ENCODE results near the gene RGS7BP. TPM values are rescaled to one million over a fixed set of nuclear protein-coding genes. Genes with fewer than 3 reads are reported as not detected.
"Not testable (repeated sequence)": the region's sequence is repeated elsewhere in the genome, so short reads cannot be mapped to it uniquely, and the experiment has no call there.

The RGS7BP gene
- total RNA-seq, 1 donor from 2014 or later = 1.7 TPM

- not testable (repeated sequence) for DNase-seq (ENCODE audit: low spot score)
These were observed 52.8 kb downstream of the RGS7BP start for GRCh38 chr5:64558641-64559040.

- DNase-seq (ENCODE audit: low spot score) = peak; percentile 5
These were observed 60.6 kb downstream of the RGS7BP start for GRCh38 chr5:64566310-64566916.

GRCh38 chr5:64569858-64570257 is 64.0 kb downstream of the RGS7BP start:
- DNase-seq (ENCODE audit: low spot score) = no peak

- no peak for DNase-seq (ENCODE audit: low spot score)
These were observed 64.7 kb downstream of the RGS7BP start for GRCh38 chr5:64570395-64570996.

GRCh38 chr5:64575561-64575960 is 69.7 kb downstream of the RGS7BP start:
- DNase-seq (ENCODE audit: low spot score) = no peak

GRCh38 chr5:64576250-64576649 is 70.4 kb downstream of the RGS7BP start:
- DNase-seq (ENCODE audit: low spot score) = no peak

GRCh38 chr5:64585646-64586045 is 79.8 kb downstream of the RGS7BP start:
- DNase-seq (ENCODE audit: low spot score) = peak; percentile 19

- DNase-seq (ENCODE audit: low spot score) = peak; percentile 34
These were observed 81.6 kb downstream of the RGS7BP start for GRCh38 chr5:64587370-64587769.

- DNase-seq (ENCODE audit: low spot score) = no peak
These were observed 87.0 kb downstream of the RGS7BP start for GRCh38 chr5:64592730-64593341.

- no peak for DNase-seq (ENCODE audit: low spot score)
These were observed 88.2 kb downstream of the RGS7BP start for GRCh38 chr5:64594025-64594424.

- no peak for DNase-seq (ENCODE audit: low spot score)
These were observed 88.8 kb downstream of the RGS7BP start for GRCh38 chr5:64594601-64595000.

- no peak for DNase-seq (ENCODE audit: low spot score)
These were observed 89.4 kb downstream of the RGS7BP start for GRCh38 chr5:64595031-64595855.

- no peak for DNase-seq (ENCODE audit: low spot score)
These were observed 93.4 kb downstream of the RGS7BP start for GRCh38 chr5:64599226-64599625.

GRCh38 chr5:64603676-64604075 is 97.9 kb downstream of the RGS7BP start:
- DNase-seq (ENCODE audit: low spot score) = peak; percentile 2

- no peak for DNase-seq (ENCODE audit: low spot score)
These were observed 101.1 kb downstream of the RGS7BP start for GRCh38 chr5:64606926-64607325.

GRCh38 chr5:64612344-64612961 is 106.6 kb downstream of the RGS7BP start:
- DNase-seq (ENCODE audit: low spot score) = peak; percentile 78

GRCh38 chr5:64615895-64616294 is 110.1 kb downstream of the RGS7BP start:
- no peak for DNase-seq (ENCODE audit: low spot score)

GRCh38 chr5:64619609-64620008 is 113.8 kb downstream of the RGS7BP start:
- no peak for DNase-seq (ENCODE audit: low spot score)

GRCh38 chr5:64622991-64623390 is 117.2 kb downstream of the RGS7BP start:
- DNase-seq (ENCODE audit: low spot score) = no peak

GRCh38 chr5:64625678-64626077 is 119.9 kb downstream of the RGS7BP start:
- no peak for DNase-seq (ENCODE audit: low spot score)

GRCh38 chr5:64628901-64629300 is 123.1 kb downstream of the RGS7BP start:
- no peak for DNase-seq (ENCODE audit: low spot score)

- DNase-seq (ENCODE audit: low spot score) = no peak
These were observed 124.0 kb downstream of the RGS7BP start for GRCh38 chr5:64629841-64630240.

Measured in umbilical cord (tissue), 2 donors.